Panc1 (cell line): ENCODE data around the gene CELA2B.

Experiments
- CTCF ChIP-seq: fragments of 450-650 bp; IDR thresholded peaks from 2 replicates; pipeline ENCODE4 v1.5.1; 2017; ENCODE audit warnings: mild to moderate bottlenecking
- POLR2AphosphoS5 ChIP-seq: IDR thresholded peaks from 2 replicates; pipeline ENCODE4 v1.6.1; 2012; ENCODE audit warnings: mild to moderate bottlenecking, low read depth, low read length, moderate library complexity
- REST ChIP-seq, 2 experiments: IDR thresholded peaks; 2 replicates each; pipeline ENCODE4 v1.6.1; 2011 to 2012; ENCODE audit warnings: low read depth in 2 of 2, control low read depth in 1 of 2, low read length in 1 of 2, mild to moderate bottlenecking in 1 of 2, moderate library complexity in 1 of 2; ENCODE audit not compliant: insufficient read depth in 1 of 2
- SIN3A ChIP-seq: IDR thresholded peaks from 2 replicates; pipeline ENCODE4 v1.6.1; 2012; ENCODE audit warnings: low read depth, mild to moderate bottlenecking, low read length, moderate library complexity, borderline replicate concordance; ENCODE audit not compliant: insufficient read depth
- TCF7L2 ChIP-seq: IDR thresholded peaks from 2 replicates; pipeline ENCODE4 v1.6.1; 2011; ENCODE audit warnings: mild to moderate bottlenecking, low read depth, low read length, inconsistent platforms

- TF ChIP-seq CTCF = no peak
- TF ChIP-seq POLR2AphosphoS5 = no peak
- no peak for TF ChIP-seq REST (IDR thresholded peaks at IDR 0.05; ENCODE audit: insufficient read depth in 1 of 2, low read depth in 2 of 2, low read length in 1 of 2)
- TF ChIP-seq TCF7L2 = no peak
- TF ChIP-seq SIN3A = no peak
These were observed 30.9 kb downstream of the CELA2B start for GRCh38 chr1:15506831-15507230.
